RWPE1 (cell line): ENCODE data around the gene THOP1.

Experiments
- CTCF ChIA-PET: fragments of 350-600 bp; sonication (Branson Sonifier 250); formaldehyde crosslinking; extraction: SDS; loops from one replicate; lab custom pipeline; 2021; lab: Yijun Ruan, JAX
- POLR2A ChIA-PET: fragments of 400-600 bp; formaldehyde crosslinking; extraction: SDS; loops from one replicate; lab custom pipeline; 2020; ENCODE audit warnings: antibody characterized with exemption; ENCODE audit not compliant: low non-redundant PET; lab: Yijun Ruan, JAX
- DNase-seq: peaks from one replicate; pipeline ENCODE4 v3.0.0; 2012; ENCODE audit warnings: low spot score
- H3K27ac ChIP-seq: fragments of 450-650 bp; 2 replicates; pipeline ENCODE4 v1.5.1; 2017
- CTCF ChIP-seq: fragments of 450-650 bp; conservative IDR thresholded peaks from 2 replicates; pipeline ENCODE4 v1.5.1; 2017; ENCODE audit warnings: low read depth, mild to moderate bottlenecking

The THOP1 gene

GRCh38 chr19:2766594-2767372 lies 18.5 kb upstream of the THOP1 start:
- TF ChIP-seq CTCF: no peak
- POLR2A ChIA-PET: no interaction called here
- DNase-seq: no peak
- CTCF ChIA-PET: no interaction called here
- H3K27ac ChIP-seq: no peak overlapping the region

- no peak overlapping the region for H3K27ac ChIP-seq
- TF ChIP-seq CTCF: no peak
- DNase-seq: no peak
- ChIA-PET POLR2A (no interaction called here), CTCF (no interaction called here)
These were observed 17.6 kb upstream of the THOP1 start for GRCh38 chr19:2767688-2768087.

GRCh38 chr19:2768365-2769132 lies 16.8 kb upstream of the THOP1 start:
- TF ChIP-seq CTCF: no peak
- ChIA-PET POLR2A (no interaction called here), CTCF (interaction anchor here (1.0 kb wide), 1 partner anchor 16 kb away, joined by 3 read pairs; no protein-coding TSS in a partner anchor)
- H3K27ac ChIP-seq: no peak overlapping the region
- no peak for DNase-seq

DNA sequence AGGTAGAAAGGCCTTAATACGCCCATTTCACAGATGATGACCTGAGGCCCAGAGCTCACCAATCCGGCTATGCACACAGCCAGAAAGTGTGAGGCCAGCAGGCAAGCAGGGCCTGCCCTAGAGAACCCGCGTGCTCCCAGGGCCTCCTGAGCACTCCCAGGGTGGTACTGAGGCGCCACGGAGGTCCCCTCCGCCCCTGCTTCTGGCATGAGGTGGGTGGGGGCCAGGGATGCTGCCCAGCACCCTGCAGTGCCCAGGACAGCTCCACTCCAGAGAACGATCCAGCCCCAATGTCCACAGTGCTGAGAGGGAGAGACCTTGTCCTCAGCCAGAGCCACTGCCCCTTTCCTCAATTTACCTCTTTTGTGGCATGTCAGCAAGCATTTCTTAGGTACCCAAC lies 16.1 kb upstream of the THOP1 start:
- POLR2A ChIA-PET: no interaction called here
- CTCF ChIA-PET: interaction anchor here (0.6 kb wide), 1 partner anchor 150 kb away, joined by 3 read pairs; no protein-coding TSS in a partner anchor
- H3K27ac ChIP-seq: no peak overlapping the region
- TF ChIP-seq CTCF: no peak
- DNase-seq: no peak

DNA sequence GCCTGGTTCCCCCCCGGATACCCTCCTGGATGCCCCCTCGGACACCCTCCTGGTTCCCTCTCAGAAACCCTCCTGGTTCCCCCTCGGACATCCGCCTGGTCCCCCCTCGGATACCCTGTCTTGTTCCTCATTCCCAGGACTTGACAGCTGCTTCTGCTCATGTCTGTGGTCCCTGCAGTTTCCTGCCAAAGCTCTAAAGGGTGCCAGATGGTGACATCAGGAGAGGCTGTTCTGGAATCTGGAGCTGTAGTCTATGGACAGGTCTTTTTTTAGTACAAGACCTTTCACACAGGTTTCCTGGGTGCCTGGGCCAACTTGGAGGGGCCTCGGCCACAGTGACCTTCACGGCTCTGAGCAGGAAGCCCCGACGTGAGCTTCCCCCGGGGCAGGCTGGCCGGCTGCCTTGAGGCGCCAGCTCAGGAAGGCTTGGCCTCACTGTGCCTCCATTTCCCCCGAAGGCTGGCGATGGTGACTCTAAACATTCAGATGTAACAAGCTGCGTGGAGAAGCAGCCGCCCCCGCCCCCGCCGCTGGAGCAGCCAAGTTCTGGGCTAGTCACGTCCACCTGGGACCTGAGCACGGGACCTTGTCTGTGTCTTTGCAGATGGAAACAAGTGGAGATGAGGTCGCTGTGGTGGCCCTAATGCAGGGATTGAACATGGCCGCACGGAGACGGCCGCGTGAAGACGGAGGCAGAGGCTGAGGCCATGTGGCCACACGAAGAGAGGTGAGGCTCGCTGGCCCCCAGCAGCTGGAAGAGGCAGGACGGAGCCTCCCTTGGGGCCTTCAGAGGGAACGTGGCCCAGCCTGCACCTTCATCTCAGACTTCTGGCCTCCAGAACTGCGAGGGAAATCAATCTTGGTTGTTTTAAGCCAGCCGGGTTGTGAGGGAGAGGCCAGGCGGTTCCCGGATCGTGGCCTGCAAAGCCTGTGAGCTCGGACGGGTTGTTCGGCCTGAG lies 15.0 kb upstream of the THOP1 start:
- DNase-seq: no peak
- POLR2A ChIA-PET: no interaction called here
- CTCF ChIA-PET: interaction anchor here (0.7 kb wide), 2 partner anchors 51 to 122 kb away, joined by 3 read pairs; no protein-coding TSS in a partner anchor

More for the DNA sequence above, 15.0 kb upstream of the THOP1 start:
- no peak overlapping the region for H3K27ac ChIP-seq
- no peak for TF ChIP-seq CTCF
